Hypothalamus (tissue), 51 donors: ENCODE data around the gene S100B.

Experiments
- DNase-seq, 51 donors: peaks; one replicate each; lab custom pipeline; 2025; lab: John Stamatoyannopoulos, UW

The S100B gene

GRCh38 chr21:46562964-46563607 lies 41.8 kb downstream of the S100B start:
- DNase-seq: no peak

- DNase-seq: no peak
Measured at GRCh38 chr21:46562472-46562871, 42.4 kb downstream of the S100B start.

- no peak for DNase-seq
Measured at GRCh38 chr21:46561445-46562090, 43.3 kb downstream of the S100B start.

- DNase-seq: no peak
Measured at GRCh38 chr21:46560568-46561444, 44.1 kb downstream of the S100B start.

- DNase-seq: no peak
Measured at GRCh38 chr21:46559291-46559983, 45.4 kb downstream of the S100B start.

DNA sequence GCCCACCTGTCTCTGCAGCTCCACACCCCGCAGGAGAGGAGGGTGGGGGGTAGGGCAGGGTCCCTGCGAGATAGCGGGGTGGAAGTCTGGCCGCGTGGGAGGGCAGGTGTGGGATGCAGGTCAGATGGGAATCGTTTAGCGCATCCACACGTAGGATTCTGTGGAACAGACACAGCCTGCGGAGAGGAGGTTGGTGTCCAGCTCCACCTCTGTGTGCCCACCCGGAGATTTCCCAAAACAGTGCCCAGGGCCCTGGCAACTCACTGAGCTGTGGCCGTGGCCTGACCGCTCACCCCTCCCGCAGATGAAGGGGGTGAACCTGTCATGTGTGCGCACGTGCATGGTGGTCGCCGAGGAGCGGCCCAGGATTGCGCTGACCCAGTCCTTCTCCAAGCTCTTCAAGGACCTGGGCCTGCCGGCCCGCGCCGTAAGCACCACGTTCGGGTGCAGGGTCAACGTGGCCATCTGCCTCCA lies 46.9 kb downstream of the S100B start:
- no peak for DNase-seq

DNA sequence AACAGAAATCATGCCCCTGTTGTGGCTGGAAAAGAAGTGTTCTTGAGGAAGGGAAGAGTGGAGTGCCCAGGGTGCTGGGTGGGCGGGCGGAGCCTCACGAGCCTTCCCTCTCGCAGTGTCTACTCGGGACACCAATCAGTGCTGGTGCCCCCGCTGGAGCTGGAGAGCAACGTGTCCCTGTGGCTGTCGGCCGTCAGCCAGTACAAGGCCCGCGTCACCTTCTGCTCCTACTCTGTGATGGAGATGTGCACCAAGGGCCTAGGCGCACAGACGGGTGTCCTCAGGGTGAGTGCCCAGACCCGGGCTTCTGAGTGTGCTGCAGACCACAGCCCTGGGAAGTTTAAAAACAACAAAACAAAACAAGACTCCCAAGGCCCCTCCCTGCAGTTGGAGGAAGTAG lies 47.4 kb downstream of the S100B start:
- DNase-seq: no peak

- DNase-seq: no peak
Measured at GRCh38 chr21:46556802-46557201, 48.1 kb downstream of the S100B start.

DNA sequence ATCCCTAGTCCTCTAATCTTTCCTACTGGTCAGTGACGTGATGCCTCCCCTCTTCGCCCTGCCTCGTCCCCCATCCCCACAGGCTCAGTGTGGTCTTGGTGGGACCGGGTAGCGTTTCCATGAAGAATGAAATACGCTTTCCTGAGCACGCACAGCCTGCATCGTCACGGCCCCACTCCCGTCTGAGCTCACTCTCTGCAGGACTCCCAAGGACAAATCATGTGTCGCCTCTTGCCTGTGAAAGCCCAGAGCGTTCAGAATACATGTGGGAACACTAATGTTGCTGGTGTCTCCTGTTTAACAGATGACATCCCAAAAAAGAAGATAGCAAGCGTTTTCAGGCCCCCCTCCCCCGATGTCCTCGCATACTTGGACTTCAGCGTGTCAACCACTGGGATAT lies 49.2 kb downstream of the S100B start:
- no peak for DNase-seq

- DNase-seq: no peak
Measured at GRCh38 chr21:46555225-46555617, 49.7 kb downstream of the S100B start.

GRCh38 chr21:46554431-46555224 lies 50.3 kb downstream of the S100B start:
- no peak for DNase-seq

DNA sequence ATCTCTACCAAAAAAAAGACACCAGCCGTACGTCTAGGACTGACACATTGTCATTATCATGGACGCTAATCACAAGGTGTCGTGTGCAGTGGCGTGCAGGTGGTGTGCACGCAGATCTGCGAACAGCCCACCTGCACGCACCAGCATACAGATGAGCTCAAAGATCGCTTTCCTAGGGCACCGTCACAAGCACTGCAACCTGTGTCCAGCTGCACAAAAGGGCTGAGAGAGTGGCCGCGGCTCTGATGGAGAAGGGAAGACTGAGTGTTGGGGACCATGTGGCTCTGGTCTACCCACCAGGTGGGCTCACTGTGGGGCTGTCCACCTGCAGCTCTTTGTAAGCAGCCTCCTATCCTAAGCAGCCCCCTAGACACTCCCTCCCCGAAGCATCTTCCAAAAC lies 50.9 kb downstream of the S100B start:
- DNase-seq: no peak

DNA sequence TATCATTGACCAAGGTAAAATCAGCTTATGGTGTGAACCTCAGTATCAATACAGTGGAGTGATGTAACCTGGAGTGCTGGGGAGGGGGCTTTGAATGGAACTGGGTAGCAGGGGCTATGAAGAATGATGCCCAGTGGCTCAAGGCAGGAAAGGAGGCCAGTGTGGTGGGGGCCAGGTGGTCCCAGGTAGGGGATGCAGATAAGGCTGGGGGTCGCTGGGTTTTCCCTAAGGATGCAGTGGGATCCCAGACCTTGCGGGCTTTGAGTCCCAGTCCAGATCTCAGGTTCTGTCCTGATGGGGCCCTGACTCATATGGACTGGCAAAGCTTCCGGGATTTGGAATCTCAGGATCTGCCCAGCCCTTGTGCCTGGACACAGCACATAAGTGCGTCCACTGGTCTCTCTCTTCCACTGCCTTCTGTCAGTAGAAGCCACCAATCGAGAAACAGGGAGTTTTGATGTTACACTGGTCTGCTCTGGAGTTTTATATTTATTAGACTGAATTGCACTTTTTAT lies 52.0 kb downstream of the S100B start:
- no peak for DNase-seq

DNA sequence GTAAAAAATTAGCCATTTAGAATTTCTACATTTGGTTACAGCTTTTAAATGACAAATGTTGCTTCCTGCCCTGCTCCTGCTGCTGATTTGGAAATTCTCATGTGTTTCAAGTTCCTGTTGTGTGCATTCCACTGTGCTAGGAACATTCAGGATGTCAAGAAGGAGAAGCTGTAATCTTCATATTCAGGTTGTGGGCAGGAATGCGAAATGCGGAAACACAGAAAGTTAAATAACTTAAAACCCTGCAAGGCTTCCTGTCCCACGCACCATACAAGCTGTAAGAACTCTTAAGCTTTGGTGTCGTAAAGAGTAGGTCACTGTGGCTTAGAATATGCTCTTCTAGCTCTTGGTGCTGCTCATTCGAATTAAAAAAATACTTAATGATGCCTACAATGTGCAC lies 52.6 kb downstream of the S100B start:
- no peak for DNase-seq

DNA sequence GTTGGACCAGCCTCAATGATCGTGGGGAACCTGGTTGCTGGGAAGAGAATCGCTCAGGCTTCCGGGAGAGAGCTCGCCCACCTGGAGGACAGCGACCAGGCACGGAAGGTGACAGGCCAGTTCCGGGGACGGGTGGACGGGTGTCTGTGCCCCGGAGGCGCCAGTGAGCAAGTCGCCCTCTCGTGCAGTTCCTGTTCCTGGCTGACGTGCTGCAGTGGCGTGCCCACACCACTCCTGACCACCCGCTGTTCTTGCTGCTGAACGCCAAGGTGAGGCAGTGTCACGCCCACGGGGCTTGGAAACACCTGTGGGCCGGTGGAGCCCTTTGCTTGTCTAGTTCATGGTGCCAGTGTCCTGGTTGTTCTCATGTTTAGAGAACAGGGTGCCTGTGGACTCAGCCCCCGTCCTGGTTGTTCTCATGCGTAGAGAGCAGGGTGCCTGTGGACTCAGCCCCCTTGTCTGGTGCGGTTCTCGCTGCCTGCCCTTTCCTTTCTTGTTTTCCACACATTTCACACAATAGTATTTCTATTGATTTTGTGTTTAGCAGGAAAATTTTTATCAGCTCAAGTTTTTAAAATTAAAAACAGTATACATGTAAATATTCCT lies 53.1 kb downstream of the S100B start:
- DNase-seq: no peak

GRCh38 chr21:46550116-46550941 lies 54.6 kb downstream of the S100B start:
- no peak for DNase-seq

GRCh38 chr21:46549650-46550049 lies 55.2 kb downstream of the S100B start:
- no peak for DNase-seq
